ENCODE results near the gene RTCA. TPM values are rescaled to one million over a fixed set of nuclear protein-coding genes. Genes with fewer than 3 reads are reported as not detected.

Gene RTCA
- total and polyA plus RNA-seq, 2 donors (not counting 1 experiment from before 2014, with no cell fraction given): 15.7 to 31.0 TPM

GRCh38 chr1:100321506-100321905 is 55.5 kb downstream of the RTCA start:
- H3K9me3 Mint-ChIP-seq (ENCODE audit: insufficient read depth): peaks cover 8% of the 10 kb centered on the region
- Histone ChIP-seq H3K79me2 (ENCODE audit: control insufficient read depth, insufficient read depth, low read length) (no peaks in the 10 kb centered on the region), H3K36me3 (replicated peaks in 1 of 2; ENCODE audit: control extremely low read depth in 1 of 2, control insufficient read depth in 1 of 2, extremely low read depth in 1 of 2, insufficient read depth in 2 of 2, low read length in 1 of 2) (no peaks in the 10 kb centered on the region), H3K9ac (ENCODE audit: low read length) (no peak overlapping the region), H3K4me2 (replicated peaks; ENCODE audit: low read depth, low read length, poor library complexity, severe bottlenecking) (no peak overlapping the region), H3K9me3 (ENCODE audit: control extremely low read depth in 1 of 3, control insufficient read depth in 2 of 3, insufficient read depth in 1 of 3, low read length in 2 of 3) (peaks cover 6 to 15% (median 15%) of the 10 kb centered on the region in 3 donors), H3K4me3 (ENCODE audit: control extremely low read depth in 1 of 5, extremely low read depth in 1 of 5, insufficient read depth in 1 of 5, low read depth in 2 of 5, low read length in 4 of 5) (no peak overlapping the region), H2AFZ (ENCODE audit: insufficient read depth, low read depth, low read length, poor library complexity, severe bottlenecking) (no peak overlapping the region), H3K27me3 (replicated peaks in 1 of 4; ENCODE audit: control extremely low read depth in 1 of 4, control insufficient read depth in 3 of 4, insufficient read depth in 4 of 4, low read length in 3 of 4) (no peaks in the 10 kb centered on the region), H4K20me1 (ENCODE audit: control insufficient read depth, insufficient read depth, low read length, poor library complexity, severe bottlenecking) (no peaks in the 10 kb centered on the region), H3K27ac (ENCODE audit: low read length in 2 of 2) (no peak overlapping the region), H3K4me1 (ENCODE audit: control insufficient read depth in 2 of 2, insufficient read depth in 2 of 2, low read length in 2 of 2) (no peaks in the 10 kb centered on the region)
- ATAC-seq (ENCODE audit: low read depth): no peak
- no peaks in the 10 kb centered on the region for H3K27me3 Mint-ChIP-seq
- no peak overlapping the region for H3K4me3 Mint-ChIP-seq
- WGBS (ENCODE audit: insufficient coverage): 100% methylated on average over 3 of the region's 8 CpGs
- H3K4me1 Mint-ChIP-seq: no peaks in the 10 kb centered on the region
- intact Hi-C loops (cut with micrococcal nuclease): no loop called here
- no peak for DNase-seq
- no peak for TF ChIP-seq EZH2 (IDR thresholded peaks at IDR 0.05; ENCODE audit: borderline replicate concordance, insufficient read depth, low read depth, low read length, poor library complexity, severe bottlenecking)
- TF ChIP-seq CTCF (IDR thresholded peaks at IDR 0.05): no peak
- no peak overlapping the region for H3K27ac Mint-ChIP-seq
- ChIA-PET POLR2A (no interaction called here), CTCF (no interaction called here)

GRCh38 chr1:100322436-100323211 is 56.6 kb downstream of the RTCA start:
- H2AFZ ChIP-seq (ENCODE audit: insufficient read depth, low read depth, low read length, poor library complexity, severe bottlenecking): no peak overlapping the region

More at GRCh38 chr1:100322436-100323211, 56.6 kb downstream of the RTCA start:
- TF ChIP-seq CTCF (IDR thresholded peaks at IDR 0.05) (no peak), EZH2 (IDR thresholded peaks at IDR 0.05; ENCODE audit: borderline replicate concordance, insufficient read depth, low read depth, low read length, poor library complexity, severe bottlenecking) (no peak)
- intact Hi-C loops (cut with micrococcal nuclease): no loop called here
- H3K27me3 ChIP-seq (replicated peaks in 1 of 4; ENCODE audit: control extremely low read depth in 1 of 4, control insufficient read depth in 3 of 4, insufficient read depth in 4 of 4, low read length in 3 of 4): no peaks in the 10 kb centered on the region
- H3K4me3 ChIP-seq (ENCODE audit: control extremely low read depth in 1 of 5, extremely low read depth in 1 of 5, insufficient read depth in 1 of 5, low read depth in 2 of 5, low read length in 4 of 5): no peak overlapping the region
- no peaks in the 10 kb centered on the region for H3K79me2 ChIP-seq (ENCODE audit: control insufficient read depth, insufficient read depth, low read length)
- CTCF ChIA-PET: no interaction called here
- Mint-ChIP-seq H3K4me1 (no peaks in the 10 kb centered on the region), H3K9me3 (ENCODE audit: insufficient read depth) (peaks cover 8% of the 10 kb centered on the region), H3K27ac (no peak overlapping the region), H3K4me3 (no peak overlapping the region), H3K27me3 (no peaks in the 10 kb centered on the region)
- H3K27ac ChIP-seq (ENCODE audit: low read length in 2 of 2): no peak overlapping the region
- POLR2A ChIA-PET: no interaction called here
- no peak overlapping the region for H3K9ac ChIP-seq (ENCODE audit: low read length)
- H3K4me2 ChIP-seq (replicated peaks; ENCODE audit: low read depth, low read length, poor library complexity, severe bottlenecking): no peak overlapping the region
- H3K4me1 ChIP-seq (ENCODE audit: control insufficient read depth in 2 of 2, insufficient read depth in 2 of 2, low read length in 2 of 2): no peaks in the 10 kb centered on the region
- no peak for ATAC-seq (ENCODE audit: low read depth)
- H4K20me1 ChIP-seq (ENCODE audit: control insufficient read depth, insufficient read depth, low read length, poor library complexity, severe bottlenecking): no peaks in the 10 kb centered on the region
- no peaks in the 10 kb centered on the region for H3K36me3 ChIP-seq (replicated peaks in 1 of 2; ENCODE audit: control extremely low read depth in 1 of 2, control insufficient read depth in 1 of 2, extremely low read depth in 1 of 2, insufficient read depth in 2 of 2, low read length in 1 of 2)
- no CpG with 5 or more reads among the region's 1 CpG for WGBS (ENCODE audit: insufficient coverage)
- peaks cover 5 to 15% (median 14%) of the 10 kb centered on the region in 3 donors for H3K9me3 ChIP-seq (ENCODE audit: control extremely low read depth in 1 of 3, control insufficient read depth in 2 of 3, insufficient read depth in 1 of 3, low read length in 2 of 3)
- no peak for DNase-seq
